Left kidney (tissue), 2 donors: ENCODE results near the gene KLRF2. TPM values are rescaled to one million over a fixed set of nuclear protein-coding genes. Genes with fewer than 3 reads are reported as not detected.

ENCODE experiments used
- DNase-seq: peaks from one replicate; pipeline ENCODE4 v3.0.0-alpha.2; 2013
- polyA plus RNA-seq: library from polyadenylated mRNA; unstranded; fragments of 120-200 nt; gene quantifications from one replicate; pipeline ENCODE4 v1.2.1, GENCODE V29; 2013; ENCODE audit not compliant: insufficient read length

Gene KLRF2
- polyA plus RNA-seq, 1 donor = not detected

GRCh38 chr12:9936591-9936990 is 55.3 kb downstream of the KLRF2 start:
- DNase-seq = no peak

GRCh38 chr12:9940375-9940774 is 59.1 kb downstream of the KLRF2 start:
- no peak for DNase-seq

GRCh38 chr12:9941838-9942237 is 60.5 kb downstream of the KLRF2 start:
- DNase-seq = no peak

DNA sequence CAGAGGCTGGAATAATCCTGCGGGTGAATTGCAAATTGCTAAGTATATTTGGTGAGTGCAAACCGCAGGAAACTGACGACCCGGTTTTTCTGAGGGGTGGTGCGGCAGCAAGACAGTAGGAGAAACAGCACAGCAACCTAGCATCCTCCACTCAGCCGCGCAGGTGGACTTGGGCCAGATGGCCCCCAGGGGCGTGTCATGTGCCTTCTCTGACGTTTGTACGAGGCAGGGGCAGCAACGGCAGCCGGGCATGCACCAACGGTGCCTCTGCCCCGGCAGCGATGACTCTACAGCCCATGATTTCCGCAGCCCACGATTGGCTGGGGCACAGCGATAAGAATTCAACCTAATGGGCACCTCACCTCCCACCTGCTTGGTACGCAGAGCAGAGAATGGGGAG is 62.0 kb downstream of the KLRF2 start:
- no peak for DNase-seq

DNA sequence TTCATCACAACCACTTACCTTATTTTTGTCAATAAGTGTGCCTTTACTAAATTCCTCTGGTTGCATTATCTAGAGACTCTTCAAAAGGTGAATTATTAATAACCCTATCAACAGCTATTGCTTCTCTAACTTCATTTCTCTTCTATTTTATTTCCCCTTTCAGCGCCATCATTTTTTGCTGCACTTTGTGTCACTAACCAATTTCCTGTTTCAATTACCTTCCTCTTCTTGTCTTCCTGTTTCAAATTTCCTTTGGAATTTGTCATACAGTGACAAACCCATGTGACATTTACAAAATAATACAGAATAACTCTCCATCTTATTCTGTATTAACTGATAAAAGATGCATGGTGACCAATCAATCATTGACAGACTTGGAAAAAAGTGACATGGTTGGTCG is 63.1 kb downstream of the KLRF2 start:
- no peak for DNase-seq

Other genes starting within 250 kb of the KLRF2 start
- 30.5 TPM for gene CLEC2D, start 211.8 kb upstream of the KLRF2 start, polyA plus RNA-seq
- 0.27 TPM for gene CLECL1, start 148.4 kb upstream of the KLRF2 start, polyA plus RNA-seq
- 1.3 TPM for gene CD69, start 120.6 kb upstream of the KLRF2 start, polyA plus RNA-seq
- 0.78 TPM for gene KLRF1, start 54.0 kb upstream of the KLRF2 start, polyA plus RNA-seq
- 2.6 TPM for gene CLEC2B, start 12.1 kb upstream of the KLRF2 start, polyA plus RNA-seq
- not detected for gene CLEC2A, start 50.9 kb downstream of the KLRF2 start, polyA plus RNA-seq
- 0.85 TPM for gene CLEC12A, start 89.9 kb downstream of the KLRF2 start, polyA plus RNA-seq
- 0.43 TPM for gene CLEC1B, start 117.6 kb downstream of the KLRF2 start, polyA plus RNA-seq
- gene CLEC12B, start 129.1 kb downstream of the KLRF2 start, polyA plus RNA-seq = 0.13 TPM
- 0.76 TPM for gene CLEC9A, start 149.2 kb downstream of the KLRF2 start, polyA plus RNA-seq
- 4.3 TPM for gene CLEC1A, start 217.5 kb downstream of the KLRF2 start, polyA plus RNA-seq
- 2.8 TPM for gene CLEC7A, start 248.7 kb downstream of the KLRF2 start, polyA plus RNA-seq